ENCODE data around the gene RNFT2.

Gene RNFT2

GRCh38 chr12:116759783-116760621 lies 21.9 kb downstream of the RNFT2 start:
- Histone ChIP-seq H3K36me3 (no peaks in the 10 kb centered on the region), H3K27ac (no peak overlapping the region), H3K4me1 (ENCODE audit: control insufficient read depth in 1 of 2, insufficient read depth in 1 of 2, low read depth in 1 of 2, low read length in 1 of 2) (no peaks in the 10 kb centered on the region), H3K27me3 (peaks cover 15% of the 10 kb centered on the region), H3K9me3 (no peaks in the 10 kb centered on the region), H3K4me3 (ENCODE audit: low read depth in 1 of 2, low read length in 1 of 2) (peak overlapping the region; percentile 1 to 9)
- no peak for TF ChIP-seq CTCF (IDR thresholded peaks at IDR 0.05)

GRCh38 chr12:116760622-116761020 lies 22.5 kb downstream of the RNFT2 start:
- no peak overlapping the region for H3K27ac ChIP-seq
- no peaks in the 10 kb centered on the region for H3K36me3 ChIP-seq
- no peak overlapping the region for H3K4me3 ChIP-seq (ENCODE audit: low read depth in 1 of 2, low read length in 1 of 2)
- H3K27me3 ChIP-seq: peaks cover 15% of the 10 kb centered on the region
- no peaks in the 10 kb centered on the region for H3K4me1 ChIP-seq (ENCODE audit: control insufficient read depth in 1 of 2, insufficient read depth in 1 of 2, low read depth in 1 of 2, low read length in 1 of 2)
- no peaks in the 10 kb centered on the region for H3K9me3 ChIP-seq
- no peak for TF ChIP-seq CTCF (IDR thresholded peaks at IDR 0.05)

- Histone ChIP-seq H3K4me3 (ENCODE audit: low read depth in 1 of 2, low read length in 1 of 2) (no peak overlapping the region), H3K27me3 (peaks cover 15% of the 10 kb centered on the region), H3K9me3 (no peaks in the 10 kb centered on the region), H3K27ac (no peak overlapping the region), H3K4me1 (ENCODE audit: control insufficient read depth in 1 of 2, insufficient read depth in 1 of 2, low read depth in 1 of 2, low read length in 1 of 2) (no peaks in the 10 kb centered on the region), H3K36me3 (no peaks in the 10 kb centered on the region)
- no peak for TF ChIP-seq CTCF (IDR thresholded peaks at IDR 0.05)
Measured at GRCh38 chr12:116761499-116761898, 23.4 kb downstream of the RNFT2 start.

GRCh38 chr12:116765271-116765670 lies 27.2 kb downstream of the RNFT2 start:
- Histone ChIP-seq H3K27ac (no peak overlapping the region), H3K4me3 (ENCODE audit: low read depth in 1 of 2, low read length in 1 of 2) (no peak overlapping the region), H3K9me3 (no peaks in the 10 kb centered on the region), H3K36me3 (no peaks in the 10 kb centered on the region), H3K4me1 (ENCODE audit: control insufficient read depth in 1 of 2, insufficient read depth in 1 of 2, low read depth in 1 of 2, low read length in 1 of 2) (no peaks in the 10 kb centered on the region), H3K27me3 (peaks cover 5% of the 10 kb centered on the region)
- TF ChIP-seq CTCF (IDR thresholded peaks at IDR 0.05): no peak

GRCh38 chr12:116766285-116766684 lies 28.2 kb downstream of the RNFT2 start:
- Histone ChIP-seq H3K27ac (no peak overlapping the region), H3K4me1 (ENCODE audit: control insufficient read depth in 1 of 2, insufficient read depth in 1 of 2, low read depth in 1 of 2, low read length in 1 of 2) (no peaks in the 10 kb centered on the region), H3K4me3 (ENCODE audit: low read depth in 1 of 2, low read length in 1 of 2) (no peak overlapping the region), H3K36me3 (no peaks in the 10 kb centered on the region), H3K9me3 (no peaks in the 10 kb centered on the region), H3K27me3 (peaks cover 5% of the 10 kb centered on the region)
- TF ChIP-seq CTCF (IDR thresholded peaks at IDR 0.05): no peak
